ENCODE data around the gene ZNRF1.
"Not testable (repeated sequence)": the region's sequence is repeated elsewhere in the genome, so short reads cannot be mapped to it uniquely, and the experiment has no call there.

DNA sequence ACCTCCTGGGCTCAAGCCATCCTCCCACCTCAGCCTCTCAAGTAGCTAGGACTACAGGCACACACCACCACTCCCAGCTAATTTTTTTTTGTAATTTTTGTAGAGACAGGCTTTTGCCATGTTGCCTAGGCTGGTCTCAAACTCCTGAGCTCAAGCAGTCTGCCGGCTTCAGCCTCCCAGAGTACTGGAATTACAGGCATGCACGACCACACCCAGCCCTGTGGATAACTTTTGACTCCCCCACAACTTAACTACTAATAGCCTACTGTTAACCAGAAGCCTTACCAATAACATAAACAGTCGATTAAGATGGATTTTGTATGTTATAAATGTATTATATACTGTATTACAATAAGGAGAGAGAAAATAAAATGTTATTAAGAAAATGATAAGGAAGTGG is 92.8 kb downstream of the ZNRF1 start:
- TF ChIP-seq, protein P1, sequence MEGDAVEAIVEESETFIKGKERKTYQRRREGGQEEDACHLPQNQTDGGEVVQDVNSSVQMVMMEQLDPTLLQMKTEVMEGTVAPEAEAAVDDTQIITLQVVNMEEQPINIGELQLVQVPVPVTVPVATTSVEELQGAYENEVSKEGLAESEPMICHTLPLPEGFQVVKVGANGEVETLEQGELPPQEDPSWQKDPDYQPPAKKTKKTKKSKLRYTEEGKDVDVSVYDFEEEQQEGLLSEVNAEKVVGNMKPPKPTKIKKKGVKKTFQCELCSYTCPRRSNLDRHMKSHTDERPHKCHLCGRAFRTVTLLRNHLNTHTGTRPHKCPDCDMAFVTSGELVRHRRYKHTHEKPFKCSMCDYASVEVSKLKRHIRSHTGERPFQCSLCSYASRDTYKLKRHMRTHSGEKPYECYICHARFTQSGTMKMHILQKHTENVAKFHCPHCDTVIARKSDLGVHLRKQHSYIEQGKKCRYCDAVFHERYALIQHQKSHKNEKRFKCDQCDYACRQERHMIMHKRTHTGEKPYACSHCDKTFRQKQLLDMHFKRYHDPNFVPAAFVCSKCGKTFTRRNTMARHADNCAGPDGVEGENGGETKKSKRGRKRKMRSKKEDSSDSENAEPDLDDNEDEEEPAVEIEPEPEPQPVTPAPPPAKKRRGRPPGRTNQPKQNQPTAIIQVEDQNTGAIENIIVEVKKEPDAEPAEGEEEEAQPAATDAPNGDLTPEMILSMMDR (IDR thresholded peaks at IDR 0.05 in 8 of 11, conservative IDR thresholded peaks at IDR 0.05 in 3 of 11) = not testable (repeated sequence)
- not testable (repeated sequence) for TF ChIP-seq POLR2A, POLR2AphosphoS5 (IDR thresholded peaks at IDR 0.05)
